Fibroblast of lung (primary cell): Measurements from ENCODE around the gene RMI1.

Experiments
- EZH2 ChIP-seq: IDR thresholded peaks from 2 replicates; pipeline ENCODE4 v1.5.1; 2012; ENCODE audit warnings: low read length, control low read depth, mild to moderate bottlenecking; ENCODE audit errors: missing control alignments
- TF ChIP-seq, protein P1 (sequence below), 2 donors: IDR thresholded peaks in 1 of 2; conservative IDR thresholded peaks in 1 of 2; 1 replicate in 1 of 2; 2 replicates in 1 of 2; pipeline ENCODE4 v1.5.1; 2011 to 2012; ENCODE audit warnings: low read length in 2 of 2, control low read depth in 1 of 2, inconsistent platforms in 1 of 2, low read depth in 1 of 2, mild to moderate bottlenecking in 1 of 2

DNA sequence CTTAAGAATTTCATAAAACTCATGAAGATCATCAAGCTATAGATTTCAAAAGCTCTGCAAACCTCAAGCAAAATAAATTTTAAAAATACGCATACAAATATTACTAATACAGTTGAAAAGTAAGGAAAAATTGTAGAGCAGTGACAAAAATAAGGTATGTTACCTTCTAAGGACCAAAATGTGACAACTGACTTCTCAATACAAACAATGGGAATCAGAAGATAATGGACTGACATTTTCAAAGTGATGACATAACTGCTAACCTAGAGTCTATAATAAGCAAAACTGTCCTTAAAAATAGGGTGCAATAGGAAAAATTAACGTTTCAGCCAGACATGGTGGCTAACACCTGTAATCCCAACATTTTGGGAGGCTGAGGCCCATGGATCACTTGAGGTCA lies 27.1 kb downstream of the RMI1 start:
- TF ChIP-seq, protein P1, sequence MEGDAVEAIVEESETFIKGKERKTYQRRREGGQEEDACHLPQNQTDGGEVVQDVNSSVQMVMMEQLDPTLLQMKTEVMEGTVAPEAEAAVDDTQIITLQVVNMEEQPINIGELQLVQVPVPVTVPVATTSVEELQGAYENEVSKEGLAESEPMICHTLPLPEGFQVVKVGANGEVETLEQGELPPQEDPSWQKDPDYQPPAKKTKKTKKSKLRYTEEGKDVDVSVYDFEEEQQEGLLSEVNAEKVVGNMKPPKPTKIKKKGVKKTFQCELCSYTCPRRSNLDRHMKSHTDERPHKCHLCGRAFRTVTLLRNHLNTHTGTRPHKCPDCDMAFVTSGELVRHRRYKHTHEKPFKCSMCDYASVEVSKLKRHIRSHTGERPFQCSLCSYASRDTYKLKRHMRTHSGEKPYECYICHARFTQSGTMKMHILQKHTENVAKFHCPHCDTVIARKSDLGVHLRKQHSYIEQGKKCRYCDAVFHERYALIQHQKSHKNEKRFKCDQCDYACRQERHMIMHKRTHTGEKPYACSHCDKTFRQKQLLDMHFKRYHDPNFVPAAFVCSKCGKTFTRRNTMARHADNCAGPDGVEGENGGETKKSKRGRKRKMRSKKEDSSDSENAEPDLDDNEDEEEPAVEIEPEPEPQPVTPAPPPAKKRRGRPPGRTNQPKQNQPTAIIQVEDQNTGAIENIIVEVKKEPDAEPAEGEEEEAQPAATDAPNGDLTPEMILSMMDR (conservative IDR thresholded peaks at IDR 0.05 in 1 of 2, IDR thresholded peaks at IDR 0.05 in 1 of 2; ENCODE audit: low read depth in 1 of 2, low read length in 2 of 2), result no peak
- TF ChIP-seq EZH2, result no peak
